Measurements from ENCODE around the gene SRD5A1. TPM values are rescaled to one million over a fixed set of nuclear protein-coding genes. Genes with fewer than 3 reads are reported as not detected.

The SRD5A1 gene
- total RNA-seq, 1 experiment from 2014 or later = 24.7 TPM

- BruUV-seq (replicated peaks) = no TSS peak
- Histone ChIP-seq H3K9ac (ENCODE audit: low read length) (no peak overlapping the region), H3K4me1 (ENCODE audit: control insufficient read depth in 1 of 2, insufficient read depth in 2 of 2, low read length in 2 of 2) (peaks cover 7 to 10% of the 10 kb centered on the region in 2 experiments; a peak in 3 of 4 replicates), H3K9me3 (ENCODE audit: control insufficient read depth in 1 of 2, insufficient read depth in 1 of 2, low read depth in 1 of 2, low read length in 2 of 2) (no peaks in the 10 kb centered on the region), H3K27ac (ENCODE audit: low read depth, low read length) (no peak overlapping the region), H3K79me2 (ENCODE audit: insufficient read depth, low read length) (peaks cover 99% of the 10 kb centered on the region), H3K36me3 (ENCODE audit: control insufficient read depth in 1 of 2, insufficient read depth in 2 of 2, low read length in 2 of 2) (peaks cover 6 to 38% of the 10 kb centered on the region in 2 experiments; a peak in 3 of 4 replicates), H3K27me3 (ENCODE audit: insufficient read depth, low read length) (no peaks in the 10 kb centered on the region), H4K20me1 (ENCODE audit: insufficient read depth) (peaks cover 27% of the 10 kb centered on the region), H3K4me3 (replicated peaks in 1 of 2; ENCODE audit: low read depth in 1 of 2, low read length in 2 of 2) (no peak overlapping the region), H2AFZ (ENCODE audit: low read depth, low read length, poor library complexity, severe bottlenecking) (no peak overlapping the region), H3K9me2 (ENCODE audit: insufficient read depth) (no peaks in the 10 kb centered on the region), H3K4me2 (ENCODE audit: low read length) (no peak overlapping the region)
- POLR2A ChIA-PET = no interaction called here
- intact Hi-C loops (cut with micrococcal nuclease) = no loop called here
- ATAC-seq (no peak), DNase-seq (ENCODE audit: low read depth, low spot score) (no peak)
- CTCF ChIA-PET = no interaction called here
- TF ChIP-seq SP1 (IDR thresholded peaks at IDR 0.05; ENCODE audit: low read depth) (no peak), CEBPB (IDR thresholded peaks at IDR 0.05; ENCODE audit: low read depth) (no peak), RAD21 (IDR thresholded peaks at IDR 0.05; ENCODE audit: low read depth) (no peak), REST (IDR thresholded peaks at IDR 0.05; ENCODE audit: low read depth) (no peak), ZFX (IDR thresholded peaks at IDR 0.05) (no peak), POLR2A (IDR thresholded peaks at IDR 0.05; ENCODE audit: borderline replicate concordance, extremely low read depth, insufficient read depth, insufficient read length) (no peak), ELF1 (IDR thresholded peaks at IDR 0.05; ENCODE audit: borderline replicate concordance, low read depth) (no peak), TCF7L2 (IDR thresholded peaks at IDR 0.05; ENCODE audit: borderline replicate concordance, extremely low read depth, insufficient read depth, insufficient read length) (no peak), CTCF (IDR thresholded peaks at IDR 0.05 in 2 of 3, conservative IDR thresholded peaks at IDR 0.05 in 1 of 3; ENCODE audit: borderline replicate concordance in 1 of 3, insufficient read depth in 1 of 3, low read depth in 2 of 3, low read length in 2 of 3) (no peak), ZBTB33 (IDR thresholded peaks at IDR 0.05; ENCODE audit: extremely low read depth, insufficient replicate concordance, low read length) (no peak), EZH2phosphoT487 (IDR thresholded peaks at IDR 0.05; ENCODE audit: borderline replicate concordance) (no peak), FOSL1 (IDR thresholded peaks at IDR 0.05; ENCODE audit: low read depth) (no peak), CBX3 (IDR thresholded peaks at IDR 0.05; ENCODE audit: low read depth) (no peak), POLR2AphosphoS5 (IDR thresholded peaks at IDR 0.05; ENCODE audit: low read depth, low read length) (no peak), EGR1 (IDR thresholded peaks at IDR 0.05; ENCODE audit: low read depth) (no peak), JUND (IDR thresholded peaks at IDR 0.05) (no peak), SIN3A (IDR thresholded peaks at IDR 0.05; ENCODE audit: low read depth) (no peak), YY1 (IDR thresholded peaks at IDR 0.05; ENCODE audit: extremely low read depth, insufficient replicate concordance, low read depth, low read length) (no peak), MAX (IDR thresholded peaks at IDR 0.05) (no peak)
- RAD21 ChIA-PET (ENCODE audit: low non-redundant PET in 1 of 2, low total read pairs in 2 of 2, uncharacterized antibody in 2 of 2, unreplicated experiment in 2 of 2) = no interaction called here
Observed at GRCh38 chr5:6719896-6720560, 86.8 kb downstream of the SRD5A1 start.

Data from HCT116 (cell line).